Suprapubic skin (tissue), 3 donors: ENCODE data around the gene PMM1.

ENCODE experiments used
- EP300 ChIP-seq: sonication (generic); formaldehyde crosslinking; IDR thresholded peaks from one replicate; pipeline ENCODE4 v1.6.1; 2017; ENCODE audit warnings: antibody characterized with exemption
- POLR2A ChIP-seq, 2 donors: fragments of 450-650 bp; IDR thresholded peaks; one replicate each; pipeline ENCODE4 v1.6.1; 2017; ENCODE audit warnings: antibody characterized with exemption in 2 of 2, mild to moderate bottlenecking in 2 of 2, moderate library complexity in 2 of 2
- TF ChIP-seq, protein P1 (sequence below), 2 donors: fragments of 200-600 bp in 1 of 2; fragments of 450-650 bp in 1 of 2; sonication (generic) in 1 of 2; IDR thresholded peaks; one replicate each; pipeline ENCODE4 v1.5.1; 2016 to 2019; ENCODE audit warnings: antibody characterized with exemption in 2 of 2, mild to moderate bottlenecking in 1 of 2, moderate library complexity in 1 of 2

DNA sequence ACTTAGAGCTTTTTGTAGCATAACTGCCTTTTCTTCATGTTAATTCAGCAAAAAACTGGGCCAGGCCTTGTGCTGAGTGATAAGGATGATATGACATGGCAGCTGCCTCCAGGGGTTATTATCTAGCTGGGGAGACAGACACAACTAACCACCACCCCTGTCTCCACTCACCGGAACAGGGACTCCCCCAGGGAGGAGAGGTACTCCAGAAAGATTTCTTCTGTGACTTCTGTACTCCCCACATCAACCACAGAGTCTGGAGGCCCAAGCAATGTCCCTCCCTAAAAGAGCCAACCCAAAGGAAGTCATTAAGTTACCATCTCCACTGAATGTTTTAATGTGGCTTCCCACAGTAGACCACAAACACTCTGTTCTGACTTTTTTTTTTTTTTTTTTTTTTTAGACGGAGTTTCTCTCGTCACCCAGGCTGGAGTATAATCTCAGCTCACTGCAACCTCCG is 14.3 kb upstream of the PMM1 start:
- TF ChIP-seq, protein P1, sequence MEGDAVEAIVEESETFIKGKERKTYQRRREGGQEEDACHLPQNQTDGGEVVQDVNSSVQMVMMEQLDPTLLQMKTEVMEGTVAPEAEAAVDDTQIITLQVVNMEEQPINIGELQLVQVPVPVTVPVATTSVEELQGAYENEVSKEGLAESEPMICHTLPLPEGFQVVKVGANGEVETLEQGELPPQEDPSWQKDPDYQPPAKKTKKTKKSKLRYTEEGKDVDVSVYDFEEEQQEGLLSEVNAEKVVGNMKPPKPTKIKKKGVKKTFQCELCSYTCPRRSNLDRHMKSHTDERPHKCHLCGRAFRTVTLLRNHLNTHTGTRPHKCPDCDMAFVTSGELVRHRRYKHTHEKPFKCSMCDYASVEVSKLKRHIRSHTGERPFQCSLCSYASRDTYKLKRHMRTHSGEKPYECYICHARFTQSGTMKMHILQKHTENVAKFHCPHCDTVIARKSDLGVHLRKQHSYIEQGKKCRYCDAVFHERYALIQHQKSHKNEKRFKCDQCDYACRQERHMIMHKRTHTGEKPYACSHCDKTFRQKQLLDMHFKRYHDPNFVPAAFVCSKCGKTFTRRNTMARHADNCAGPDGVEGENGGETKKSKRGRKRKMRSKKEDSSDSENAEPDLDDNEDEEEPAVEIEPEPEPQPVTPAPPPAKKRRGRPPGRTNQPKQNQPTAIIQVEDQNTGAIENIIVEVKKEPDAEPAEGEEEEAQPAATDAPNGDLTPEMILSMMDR (IDR thresholded peaks at IDR 0.05): no peak
- TF ChIP-seq EP300 (no peak), POLR2A (IDR thresholded peaks at IDR 0.05) (no peak)
